GM12878 (cell line): ENCODE results near the gene TMEM131L. TPM values are rescaled to one million over a fixed set of nuclear protein-coding genes. Genes with fewer than 3 reads are reported as not detected.

Source experiments
- ATAC-seq: fragments of 200-7000 bp; cut with Tn5 transposase; 3 replicates; pipeline ENCODE4 v1.9.1; 2020; ENCODE audit warnings: mild to moderate bottlenecking, moderate library complexity
- BruUV-seq: library from RNA; stranded (reverse); fragments of 400-500 nt; replicated peaks from 2 replicates; lab custom pipeline; 2021; lab: Mats Ljungman, UMichigan
- CTCF ChIA-PET: fragments of 300-600 bp; sonication (Branson Sonifier 250); formaldehyde crosslinking; extraction: SDS; loops from one replicate; lab custom pipeline; 2021; ENCODE audit warnings: inconsistent platforms; lab: Yijun Ruan, JAX
- POLR2A ChIA-PET: fragments of 350-600 bp; formaldehyde crosslinking; extraction: SDS; loops from one replicate; lab custom pipeline; 2021; ENCODE audit warnings: inconsistent platforms; lab: Charles Lee
- RAD21 ChIA-PET: fragments of 300-600 bp; sonication (Branson Sonifier 250); formaldehyde crosslinking; loops from one replicate; lab custom pipeline; 2023; ENCODE audit warnings: antibody characterized with exemption; ENCODE audit not compliant: unreplicated experiment; lab: Charles Lee
- SMC1A ChIA-PET: fragments of 300-600 bp; sonication (Branson Sonifier 250); formaldehyde crosslinking; loops from one replicate; lab custom pipeline; 2023; ENCODE audit not compliant: unreplicated experiment, uncharacterized antibody; lab: Charles Lee
- DNase-seq: peaks from one replicate; pipeline ENCODE4 v3.0.0-alpha.2; 2011; ENCODE audit warnings: low read depth, low spot score
- FAIRE-seq: peaks from 3 replicates; lab custom pipeline; 2011; peaks lifted over from hg19 to GRCh38; lab: Jason Lieb, UNC
- H2AFZ ChIP-seq: 2 replicates; pipeline ENCODE4 v1.6.0; 2011; ENCODE audit warnings: low read depth, low read length, control low read depth; ENCODE audit not compliant: control insufficient read depth
- H3K27ac ChIP-seq: 2 replicates; pipeline ENCODE4 v1.5.1; 2011; ENCODE audit warnings: control low read depth; ENCODE audit not compliant: control insufficient read depth, insufficient read depth
- H3K27me3 ChIP-seq, 2 experiments: replicated peaks in 1 of 2; 2 replicates each; pipeline versions ENCODE4 v1.6.0 to v1.6.1; 2011; ENCODE audit warnings: low read length in 1 of 2; ENCODE audit not compliant: control insufficient read depth in 2 of 2, insufficient read depth in 2 of 2
- H3K36me3 ChIP-seq, 2 experiments: 2 replicates each; pipeline ENCODE4 v1.5.1; 2011; ENCODE audit warnings: low read length in 1 of 2; ENCODE audit not compliant: control insufficient read depth in 2 of 2, insufficient read depth in 2 of 2
- H3K4me1 ChIP-seq: 2 replicates; pipeline ENCODE4 v1.6.1; 2011; ENCODE audit warnings: mild to moderate bottlenecking, low read length, moderate library complexity, mixed read lengths; ENCODE audit not compliant: control insufficient read depth, insufficient read depth
- H3K4me2 ChIP-seq: 2 replicates; pipeline ENCODE4 v1.6.0; 2011; ENCODE audit warnings: control low read depth; ENCODE audit not compliant: control insufficient read depth, insufficient read depth
- H3K4me3 ChIP-seq: fragments of 200-600 bp; sonication (generic); 2 replicates; pipeline ENCODE4 v1.5.1; 2016
- H3K79me2 ChIP-seq: 2 replicates; pipeline ENCODE4 v1.6.0; 2011; ENCODE audit warnings: low read length; ENCODE audit not compliant: control insufficient read depth, insufficient read depth
- H3K9ac ChIP-seq: 2 replicates; pipeline ENCODE4 v1.8.0; 2011; ENCODE audit warnings: low read length, control low read depth, mixed read lengths; ENCODE audit not compliant: control insufficient read depth, insufficient read depth
- H3K9me3 ChIP-seq: replicated peaks from 3 replicates; pipeline ENCODE4 v1.5.1; 2011; ENCODE audit warnings: mild to moderate bottlenecking, low read length; ENCODE audit not compliant: control insufficient read depth, insufficient read depth
- H4K20me1 ChIP-seq: 2 replicates; pipeline ENCODE4 v1.6.0; 2011; ENCODE audit not compliant: control insufficient read depth, insufficient read depth
- FOXK2 ChIP-seq: fragments of 450-650 bp; IDR thresholded peaks from 2 replicates; pipeline ENCODE4 v1.6.1; 2017; ENCODE audit warnings: mild to moderate bottlenecking, moderate library complexity
- FOXM1 ChIP-seq: IDR thresholded peaks from 2 replicates; pipeline ENCODE4 v1.6.1; 2012; ENCODE audit warnings: low read depth, mild to moderate bottlenecking, inconsistent platforms, low read length, moderate library complexity
- HDGF ChIP-seq: fragments of 450-650 bp; IDR thresholded peaks from 2 replicates; pipeline ENCODE4 v1.6.1; 2016; ENCODE audit warnings: antibody characterized with exemption
- KDM1A ChIP-seq: fragments of 200-600 bp; sonication (generic); IDR thresholded peaks from 2 replicates; pipeline ENCODE4 v1.6.1; 2016; ENCODE audit warnings: borderline replicate concordance
- MEF2A ChIP-seq: IDR thresholded peaks from 2 replicates; pipeline ENCODE4 v1.6.1; 2011; ENCODE audit warnings: low read depth, mild to moderate bottlenecking, low read length, moderate library complexity; ENCODE audit not compliant: insufficient read depth
- PAX5 ChIP-seq: IDR thresholded peaks from 2 replicates; pipeline ENCODE4 v1.6.1; 2011; ENCODE audit warnings: low read depth, low read length, borderline replicate concordance
- POLR2AphosphoS5 ChIP-seq: IDR thresholded peaks from 2 replicates; pipeline ENCODE4 v1.6.1; 2011; ENCODE audit warnings: mild to moderate bottlenecking, low read length, inconsistent platforms
- SMC3 ChIP-seq: IDR thresholded peaks from 2 replicates; pipeline ENCODE4 v1.6.1; 2011; ENCODE audit warnings: low read length, improper control_type of control experiment, borderline replicate concordance
- ZBED1 ChIP-seq: IDR thresholded peaks from 2 replicates; pipeline ENCODE4 v1.6.1; 2016; ENCODE audit warnings: borderline replicate concordance
- ZNF24 ChIP-seq: fragments of 450-650 bp; IDR thresholded peaks from 2 replicates; pipeline ENCODE4 v1.6.1; 2017; ENCODE audit warnings: antibody characterized with exemption, mild to moderate bottlenecking
- WGBS: methylation state at CpG from one replicate; pipeline ENCODE4 v1.1.6; 2016; ENCODE audit warnings: low lambda C conversion rate; ENCODE audit not compliant: insufficient replicate concordance, insufficient coverage; ENCODE audit errors: missing lambda C conversion rate; 5-methylcytosine and 5-hydroxymethylcytosine counted together
- in situ Hi-C: fragments of 300-500 bp; cut with MboI; formaldehyde crosslinking; loops from 9 replicates; pipeline ENCODE4 v1.14.3; 2018; ENCODE audit warnings: mixed read lengths
- intact Hi-C: fragments of 100-400 bp; cut with micrococcal nuclease; formaldehyde crosslinking; loops from one replicate; pipeline ENCODE4 v1.14.2; 2022; ENCODE audit not compliant: unreplicated experiment
- polyA plus RNA-seq, 11 experiments: library from polyadenylated mRNA; depleted of rRNA in 4 of 11; unstranded in 6 of 11; stranded (reverse) in 5 of 11; fragments of >200 nt; fragmentation: Nextera tagmentation in 4 of 11; fragmentation: Illumina TruSeq in 1 of 11; extraction: Ambion mirVana in 4 of 11; extraction: Trizol in 1 of 11; gene quantifications; 1 replicate in 1 of 11; 2 replicates in 10 of 11; pipeline versions ENCODE4 v1.2.1 to v1.2.3, GENCODE V29; 2011 to 2016; ENCODE audit warnings: inconsistent platforms in 2 of 11, missing spikeins in 2 of 11, low read depth in 1 of 11
- total RNA-seq, 4 experiments: library from RNA; depleted of rRNA in 3 of 4; stranded (reverse); fragments of >200 nt in 3 of 4; fragmentation: Illumina TruSeq in 1 of 4; extraction: Trizol in 1 of 4; gene quantifications; 2 replicates each; pipeline versions ENCODE4 v1.2.1 to v1.2.3, GENCODE V29; 2013 to 2021
- TF ChIP-seq, protein P1 (sequence below): fragments of 450-650 bp; IDR thresholded peaks from 2 replicates; pipeline ENCODE4 v1.6.1; 2017; ENCODE audit warnings: mild to moderate bottlenecking, moderate library complexity
- TF ChIP-seq, protein P2 (sequence below): fragments of 450-650 bp; IDR thresholded peaks from 2 replicates; pipeline ENCODE4 v1.6.1; 2014; ENCODE audit warnings: mild to moderate bottlenecking
- TF ChIP-seq, protein P3 (sequence below): fragments of 450-650 bp; IDR thresholded peaks from 2 replicates; pipeline ENCODE4 v1.6.1; 2017; ENCODE audit warnings: mild to moderate bottlenecking, moderate library complexity

Gene TMEM131L
- total and polyA plus RNA-seq, 10 of the 15 experiments (the other 5 are each of a cell fraction or from before 2014, with no cell fraction given), result 8.5 to 101 (median 74.4) TPM

DNA sequence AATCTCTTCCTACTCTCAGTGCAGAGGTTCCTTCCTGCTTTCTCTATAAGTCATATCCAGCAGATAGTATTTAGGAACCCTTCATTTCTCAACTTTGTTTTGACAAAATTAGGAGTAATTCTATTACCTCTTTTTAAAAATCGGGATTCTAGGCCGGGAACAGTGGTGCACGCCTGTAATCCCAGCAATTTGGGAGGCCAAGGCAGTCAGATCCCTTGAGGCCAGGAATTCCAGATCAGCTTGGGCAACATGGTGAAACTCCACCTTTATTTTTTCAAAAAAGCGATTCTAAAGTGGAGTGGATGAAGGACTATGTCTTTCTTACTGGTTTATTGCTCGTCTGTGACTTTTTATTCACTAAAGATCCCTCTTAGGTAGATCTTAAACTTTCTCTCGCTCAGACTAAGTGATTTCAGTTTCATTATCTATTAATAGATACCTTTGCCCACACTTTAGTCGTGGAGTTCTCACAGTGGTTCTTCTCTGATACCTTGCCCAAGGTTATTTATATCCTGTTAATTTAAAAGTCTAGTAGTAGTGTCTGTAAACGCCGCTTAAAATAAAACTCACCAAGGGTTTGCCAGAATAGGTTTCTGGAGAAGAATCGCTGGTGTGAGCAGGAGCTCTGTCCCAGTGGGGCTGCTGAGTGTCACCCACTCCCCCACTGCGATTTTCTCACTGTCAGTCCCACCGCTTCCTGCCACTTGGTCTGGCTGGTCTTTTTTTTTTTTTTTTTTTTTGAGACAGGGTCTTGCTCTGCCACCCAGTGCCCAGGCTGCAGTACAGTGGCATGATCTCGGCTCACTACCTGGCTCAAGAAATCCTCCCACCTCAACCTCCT is 27.0 kb upstream of the TMEM131L start:
- peak overlapping the region; percentile 80 for H3K27ac ChIP-seq
- no peak overlapping the region; the same call in 1 of the 2 replicates for H2AFZ ChIP-seq
- in situ Hi-C loops (loop anchor here (5.0 kb wide), 1 partner anchor 133 kb away; no protein-coding TSS in a partner anchor), intact Hi-C loops (no loop called here)
- peaks cover 38% of the 10 kb centered on the region for H3K4me1 ChIP-seq
- H3K4me3 ChIP-seq, result peak overlapping the region; percentile 65
- ChIA-PET SMC1A (interaction anchor here (0.7 to 3.5 kb wide), 16 partner anchors 8 to 204 kb away, joined by 3 to 46 read pairs (median 5); partner anchors contain the start of gene TMEM131L), CTCF (interaction anchor here (1.1 to 2.4 kb wide), 4 partner anchors 27 to 135 kb away, joined by 3 to 18 read pairs (median 7); partner anchors contain the start of gene TMEM131L), POLR2A (interaction anchor here (0.7 to 2.1 kb wide), 8 partner anchors 10 to 91 kb away, joined by 4 to 14 read pairs (median 6); partner anchors contain the start of gene TMEM131L), RAD21 (interaction anchor here (0.7 to 4.5 kb wide), 16 partner anchors 9 to 1111 kb away, joined by 3 to 65 read pairs (median 4); partner anchors contain the start of genes PLRG1 and TMEM131L)
- under 1% methylated on average over 13 of the region's 13 CpGs for WGBS
- no peaks in the 10 kb centered on the region for H3K9me3 ChIP-seq
- H3K4me2 ChIP-seq, result peak overlapping the region; percentile 82
- peaks cover 6% of the 10 kb centered on the region for H3K79me2 ChIP-seq
- no peaks in the 10 kb centered on the region for H4K20me1 ChIP-seq
- ATAC-seq (peak; percentile 76), DNase-seq (peak; percentile 79), FAIRE-seq (peak; percentile 92)
- peak overlapping the region; percentile 39; the same call in 1 of the 2 replicates for H3K9ac ChIP-seq
- H3K36me3 ChIP-seq, result no peaks in the 10 kb centered on the region
- no TSS peak for BruUV-seq
- no peaks in the 10 kb centered on the region for H3K27me3 ChIP-seq
- TF ChIP-seq MEF2A (peak; percentile 93), PAX5 (0 out of 2 replicates have a peak, but pooled peaks have one; percentile 11), HDGF (no peak), ZBED1 (peak; percentile 77), ZNF24 (no peak), KDM1A (no peak), POLR2AphosphoS5 (no peak), FOXK2 (no peak), FOXM1 (no peak), SMC3 (no peak)
- TF ChIP-seq, protein P1, sequence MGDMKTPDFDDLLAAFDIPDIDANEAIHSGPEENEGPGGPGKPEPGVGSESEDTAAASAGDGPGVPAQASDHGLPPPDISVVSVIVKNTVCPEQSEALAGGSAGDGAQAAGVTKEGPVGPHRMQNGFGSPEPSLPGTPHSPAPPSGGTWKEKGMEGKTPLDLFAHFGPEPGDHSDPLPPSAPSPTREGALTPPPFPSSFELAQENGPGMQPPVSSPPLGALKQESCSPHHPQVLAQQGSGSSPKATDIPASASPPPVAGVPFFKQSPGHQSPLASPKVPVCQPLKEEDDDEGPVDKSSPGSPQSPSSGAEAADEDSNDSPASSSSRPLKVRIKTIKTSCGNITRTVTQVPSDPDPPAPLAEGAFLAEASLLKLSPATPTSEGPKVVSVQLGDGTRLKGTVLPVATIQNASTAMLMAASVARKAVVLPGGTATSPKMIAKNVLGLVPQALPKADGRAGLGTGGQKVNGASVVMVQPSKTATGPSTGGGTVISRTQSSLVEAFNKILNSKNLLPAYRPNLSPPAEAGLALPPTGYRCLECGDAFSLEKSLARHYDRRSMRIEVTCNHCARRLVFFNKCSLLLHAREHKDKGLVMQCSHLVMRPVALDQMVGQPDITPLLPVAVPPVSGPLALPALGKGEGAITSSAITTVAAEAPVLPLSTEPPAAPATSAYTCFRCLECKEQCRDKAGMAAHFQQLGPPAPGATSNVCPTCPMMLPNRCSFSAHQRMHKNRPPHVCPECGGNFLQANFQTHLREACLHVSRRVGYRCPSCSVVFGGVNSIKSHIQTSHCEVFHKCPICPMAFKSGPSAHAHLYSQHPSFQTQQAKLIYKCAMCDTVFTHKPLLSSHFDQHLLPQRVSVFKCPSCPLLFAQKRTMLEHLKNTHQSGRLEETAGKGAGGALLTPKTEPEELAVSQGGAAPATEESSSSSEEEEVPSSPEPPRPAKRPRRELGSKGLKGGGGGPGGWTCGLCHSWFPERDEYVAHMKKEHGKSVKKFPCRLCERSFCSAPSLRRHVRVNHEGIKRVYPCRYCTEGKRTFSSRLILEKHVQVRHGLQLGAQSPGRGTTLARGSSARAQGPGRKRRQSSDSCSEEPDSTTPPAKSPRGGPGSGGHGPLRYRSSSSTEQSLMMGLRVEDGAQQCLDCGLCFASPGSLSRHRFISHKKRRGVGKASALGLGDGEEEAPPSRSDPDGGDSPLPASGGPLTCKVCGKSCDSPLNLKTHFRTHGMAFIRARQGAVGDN, result no peak
- TF ChIP-seq, protein P2, sequence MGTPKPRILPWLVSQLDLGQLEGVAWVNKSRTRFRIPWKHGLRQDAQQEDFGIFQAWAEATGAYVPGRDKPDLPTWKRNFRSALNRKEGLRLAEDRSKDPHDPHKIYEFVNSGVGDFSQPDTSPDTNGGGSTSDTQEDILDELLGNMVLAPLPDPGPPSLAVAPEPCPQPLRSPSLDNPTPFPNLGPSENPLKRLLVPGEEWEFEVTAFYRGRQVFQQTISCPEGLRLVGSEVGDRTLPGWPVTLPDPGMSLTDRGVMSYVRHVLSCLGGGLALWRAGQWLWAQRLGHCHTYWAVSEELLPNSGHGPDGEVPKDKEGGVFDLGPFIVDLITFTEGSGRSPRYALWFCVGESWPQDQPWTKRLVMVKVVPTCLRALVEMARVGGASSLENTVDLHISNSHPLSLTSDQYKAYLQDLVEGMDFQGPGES, result no peak
- TF ChIP-seq, protein P3, sequence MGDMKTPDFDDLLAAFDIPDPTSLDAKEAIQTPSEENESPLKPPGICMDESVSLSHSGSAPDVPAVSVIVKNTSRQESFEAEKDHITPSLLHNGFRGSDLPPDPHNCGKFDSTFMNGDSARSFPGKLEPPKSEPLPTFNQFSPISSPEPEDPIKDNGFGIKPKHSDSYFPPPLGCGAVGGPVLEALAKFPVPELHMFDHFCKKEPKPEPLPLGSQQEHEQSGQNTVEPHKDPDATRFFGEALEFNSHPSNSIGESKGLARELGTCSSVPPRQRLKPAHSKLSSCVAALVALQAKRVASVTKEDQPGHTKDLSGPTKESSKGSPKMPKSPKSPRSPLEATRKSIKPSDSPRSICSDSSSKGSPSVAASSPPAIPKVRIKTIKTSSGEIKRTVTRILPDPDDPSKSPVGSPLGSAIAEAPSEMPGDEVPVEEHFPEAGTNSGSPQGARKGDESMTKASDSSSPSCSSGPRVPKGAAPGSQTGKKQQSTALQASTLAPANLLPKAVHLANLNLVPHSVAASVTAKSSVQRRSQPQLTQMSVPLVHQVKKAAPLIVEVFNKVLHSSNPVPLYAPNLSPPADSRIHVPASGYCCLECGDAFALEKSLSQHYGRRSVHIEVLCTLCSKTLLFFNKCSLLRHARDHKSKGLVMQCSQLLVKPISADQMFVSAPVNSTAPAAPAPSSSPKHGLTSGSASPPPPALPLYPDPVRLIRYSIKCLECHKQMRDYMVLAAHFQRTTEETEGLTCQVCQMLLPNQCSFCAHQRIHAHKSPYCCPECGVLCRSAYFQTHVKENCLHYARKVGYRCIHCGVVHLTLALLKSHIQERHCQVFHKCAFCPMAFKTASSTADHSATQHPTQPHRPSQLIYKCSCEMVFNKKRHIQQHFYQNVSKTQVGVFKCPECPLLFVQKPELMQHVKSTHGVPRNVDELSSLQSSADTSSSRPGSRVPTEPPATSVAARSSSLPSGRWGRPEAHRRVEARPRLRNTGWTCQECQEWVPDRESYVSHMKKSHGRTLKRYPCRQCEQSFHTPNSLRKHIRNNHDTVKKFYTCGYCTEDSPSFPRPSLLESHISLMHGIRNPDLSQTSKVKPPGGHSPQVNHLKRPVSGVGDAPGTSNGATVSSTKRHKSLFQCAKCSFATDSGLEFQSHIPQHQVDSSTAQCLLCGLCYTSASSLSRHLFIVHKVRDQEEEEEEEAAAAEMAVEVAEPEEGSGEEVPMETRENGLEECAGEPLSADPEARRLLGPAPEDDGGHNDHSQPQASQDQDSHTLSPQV, result no peak
